Cardiac muscle cell (in vitro differentiated cells and primary cell): ENCODE results near the gene CPLX4. TPM values are rescaled to one million over a fixed set of nuclear protein-coding genes. Genes with fewer than 3 reads are reported as not detected.

Experiments used
- DNase-seq, 2 donors: peaks; one replicate each; pipeline versions ENCODE4 v3.0.0 to v3.0.0-alpha.2; 2010 to 2017; ENCODE audit warnings: low read depth in 1 of 2, low spot score in 1 of 2
- H3K27ac ChIP-seq: fragments of 200-600 bp; sonication (generic); 2 replicates; pipeline ENCODE4 v1.5.1; 2016
- H3K27me3 ChIP-seq: fragments of 200-600 bp; sonication (generic); 2 replicates; pipeline ENCODE4 v1.6.0; 2016; ENCODE audit warnings: control low read depth
- H3K36me3 ChIP-seq: fragments of 200-600 bp; sonication (generic); 2 replicates; pipeline ENCODE4 v1.5.1; 2016; ENCODE audit warnings: control low read depth
- H3K4me1 ChIP-seq: fragments of 200-600 bp; sonication (generic); 2 replicates; pipeline ENCODE4 v1.8.1; 2017; ENCODE audit warnings: low read depth, mild to moderate bottlenecking, mixed run types
- H3K4me3 ChIP-seq: fragments of 200-600 bp; sonication (generic); 2 replicates; pipeline ENCODE4 v1.5.1; 2016; ENCODE audit warnings: mild to moderate bottlenecking
- H3K9me3 ChIP-seq: fragments of 200-600 bp; sonication (generic); 2 replicates; pipeline ENCODE4 v1.5.1; 2017; ENCODE audit warnings: low read depth, mild to moderate bottlenecking, control low read depth
- polyA plus RNA-seq: library from polyadenylated mRNA; unstranded; fragments of >200 nt; fragmentation: Nextera tagmentation; extraction: Ambion mirVana; gene quantifications from 2 replicates; pipeline ENCODE4 v1.2.1, GENCODE V29; 2016
- total RNA-seq: library from RNA; depleted of rRNA; stranded (reverse); fragments of >200 nt; gene quantifications from 2 replicates; pipeline ENCODE4 v1.2.3, GENCODE V29; 2016
- TF ChIP-seq, protein P1 (sequence below): IDR thresholded peaks from 2 replicates; pipeline ENCODE4 v1.5.1; 2012; ENCODE audit warnings: low read depth, mild to moderate bottlenecking, low read length

CPLX4 gene
- total and polyA plus RNA-seq, 2 experiments from 2014 or later: not detected

- peaks cover 100% of the 10 kb centered on the region for H3K27me3 ChIP-seq
- no peaks in the 10 kb centered on the region for H3K36me3 ChIP-seq
- H3K4me1 ChIP-seq: no peaks in the 10 kb centered on the region
- H3K27ac ChIP-seq: no peak overlapping the region
- no peaks in the 10 kb centered on the region for H3K9me3 ChIP-seq
- no peak overlapping the region for H3K4me3 ChIP-seq
- no peak for DNase-seq
- TF ChIP-seq, protein P1, sequence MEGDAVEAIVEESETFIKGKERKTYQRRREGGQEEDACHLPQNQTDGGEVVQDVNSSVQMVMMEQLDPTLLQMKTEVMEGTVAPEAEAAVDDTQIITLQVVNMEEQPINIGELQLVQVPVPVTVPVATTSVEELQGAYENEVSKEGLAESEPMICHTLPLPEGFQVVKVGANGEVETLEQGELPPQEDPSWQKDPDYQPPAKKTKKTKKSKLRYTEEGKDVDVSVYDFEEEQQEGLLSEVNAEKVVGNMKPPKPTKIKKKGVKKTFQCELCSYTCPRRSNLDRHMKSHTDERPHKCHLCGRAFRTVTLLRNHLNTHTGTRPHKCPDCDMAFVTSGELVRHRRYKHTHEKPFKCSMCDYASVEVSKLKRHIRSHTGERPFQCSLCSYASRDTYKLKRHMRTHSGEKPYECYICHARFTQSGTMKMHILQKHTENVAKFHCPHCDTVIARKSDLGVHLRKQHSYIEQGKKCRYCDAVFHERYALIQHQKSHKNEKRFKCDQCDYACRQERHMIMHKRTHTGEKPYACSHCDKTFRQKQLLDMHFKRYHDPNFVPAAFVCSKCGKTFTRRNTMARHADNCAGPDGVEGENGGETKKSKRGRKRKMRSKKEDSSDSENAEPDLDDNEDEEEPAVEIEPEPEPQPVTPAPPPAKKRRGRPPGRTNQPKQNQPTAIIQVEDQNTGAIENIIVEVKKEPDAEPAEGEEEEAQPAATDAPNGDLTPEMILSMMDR: no peak
Measured at GRCh38 chr18:59271606-59272220, 46.7 kb downstream of the CPLX4 start.

- TF ChIP-seq, protein P1: no peak
- no peak overlapping the region for H3K4me3 ChIP-seq
- H3K9me3 ChIP-seq: no peaks in the 10 kb centered on the region
- H3K27ac ChIP-seq: no peak overlapping the region
- no peak for DNase-seq
- no peaks in the 10 kb centered on the region for H3K36me3 ChIP-seq
- peaks cover 100% of the 10 kb centered on the region for H3K27me3 ChIP-seq
- no peaks in the 10 kb centered on the region for H3K4me1 ChIP-seq
Measured at GRCh38 chr18:59270689-59271257, 47.7 kb downstream of the CPLX4 start.

GRCh38 chr18:59269563-59270119 lies 48.8 kb downstream of the CPLX4 start:
- no peak for DNase-seq
- H3K27ac ChIP-seq: no peak overlapping the region
- no peaks in the 10 kb centered on the region for H3K36me3 ChIP-seq
- H3K9me3 ChIP-seq: no peaks in the 10 kb centered on the region
- no peaks in the 10 kb centered on the region for H3K4me1 ChIP-seq
- H3K27me3 ChIP-seq: peaks cover 100% of the 10 kb centered on the region
- H3K4me3 ChIP-seq: peak overlapping the region; percentile 16
- TF ChIP-seq, protein P1: no peak

- H3K4me1 ChIP-seq: no peaks in the 10 kb centered on the region
- peak; percentile 36 to 85 for DNase-seq
- H3K4me3 ChIP-seq: peak overlapping the region; percentile 33
- H3K9me3 ChIP-seq: no peaks in the 10 kb centered on the region
- no peaks in the 10 kb centered on the region for H3K36me3 ChIP-seq
- TF ChIP-seq, protein P1: no peak
- peaks cover 100% of the 10 kb centered on the region for H3K27me3 ChIP-seq
- H3K27ac ChIP-seq: no peak overlapping the region
Measured at GRCh38 chr18:59268721-59269562, 49.5 kb downstream of the CPLX4 start.

- no peak for DNase-seq
- Histone ChIP-seq H3K4me1 (no peaks in the 10 kb centered on the region), H3K27me3 (peaks cover 100% of the 10 kb centered on the region), H3K9me3 (no peaks in the 10 kb centered on the region), H3K4me3 (no peak overlapping the region), H3K36me3 (no peaks in the 10 kb centered on the region), H3K27ac (no peak overlapping the region)
- TF ChIP-seq, protein P1: no peak
Measured at GRCh38 chr18:59268127-59268720, 50.2 kb downstream of the CPLX4 start.
